Osteoblast (primary cell): ENCODE data around the gene AFF1. TPM values are rescaled to one million over a fixed set of nuclear protein-coding genes. Genes with fewer than 3 reads are reported as not detected.
A peak's percentile ranks its signal among the peaks of the same experiment; 100 is the strongest.

Experiments
- DNase-seq: peaks from one replicate; pipeline ENCODE4 v3.0.0; 2011; ENCODE audit warnings: low spot score, mixed read lengths; ENCODE audit not compliant: insufficient read length; ENCODE audit errors: missing footprints
- H2AFZ ChIP-seq: 2 replicates; pipeline ENCODE4 v1.6.0; 2011; ENCODE audit warnings: mild to moderate bottlenecking, low read length
- H3K27ac ChIP-seq: 2 replicates; pipeline ENCODE4 v1.5.1; 2011; ENCODE audit warnings: mild to moderate bottlenecking, low read depth, low read length, moderate library complexity
- H3K27me3 ChIP-seq: 2 replicates; pipeline ENCODE4 v1.6.0; 2012; ENCODE audit warnings: mild to moderate bottlenecking, control low read depth, inconsistent platforms, low read length, moderate library complexity; ENCODE audit not compliant: insufficient read depth
- H3K36me3 ChIP-seq: 2 replicates; pipeline ENCODE4 v1.5.1; 2011; ENCODE audit warnings: mild to moderate bottlenecking, low read length, control low read depth, moderate library complexity; ENCODE audit not compliant: insufficient read depth
- H3K4me1 ChIP-seq: 2 replicates; pipeline ENCODE4 v1.5.1; 2011; ENCODE audit warnings: mild to moderate bottlenecking, low read length, control low read depth, moderate library complexity; ENCODE audit not compliant: insufficient read depth
- H3K4me2 ChIP-seq: 2 replicates; pipeline ENCODE4 v1.6.0; 2011; ENCODE audit warnings: mild to moderate bottlenecking, low read length; ENCODE audit not compliant: insufficient read depth
- H3K4me3 ChIP-seq: fragments of 200-600 bp; sonication (generic); 3 replicates; pipeline ENCODE4 v1.5.1; 2012; ENCODE audit warnings: mild to moderate bottlenecking, low read length, inconsistent platforms; ENCODE audit not compliant: insufficient read depth
- H3K79me2 ChIP-seq: 2 replicates; pipeline ENCODE4 v1.6.0; 2012; ENCODE audit warnings: mild to moderate bottlenecking, low read length, control low read depth, inconsistent platforms; ENCODE audit not compliant: insufficient read depth
- H3K9me3 ChIP-seq: 2 replicates; pipeline ENCODE4 v1.5.1; 2011; ENCODE audit warnings: low read depth, low read length, control low read depth
- H4K20me1 ChIP-seq: 2 replicates; pipeline ENCODE4 v1.6.0; 2012; ENCODE audit warnings: mild to moderate bottlenecking, low read length, control low read depth; ENCODE audit not compliant: insufficient read depth
- CTCF ChIP-seq: IDR thresholded peaks from 2 replicates; pipeline ENCODE4 v1.5.1; 2011; ENCODE audit warnings: mild to moderate bottlenecking, low read depth, low read length, moderate library complexity; ENCODE audit errors: extremely low read depth
- total RNA-seq: library from RNA; depleted of rRNA; stranded (reverse); fragments of >200 nt; gene quantifications from 2 replicates; pipeline ENCODE4 v1.2.3, GENCODE V29; 2012

The AFF1 gene
- total RNA-seq, 1 donor, result 19.5 TPM

GRCh38 chr4:87055311-87055710 lies 120.5 kb downstream of the AFF1 start:
- peaks cover 26% of the 10 kb centered on the region for H3K4me1 ChIP-seq

GRCh38 chr4:87056881-87057280 lies 122.1 kb downstream of the AFF1 start:
- DNase-seq, result no peak
- H3K4me2 ChIP-seq, result no peak overlapping the region
- no peaks in the 10 kb centered on the region for H3K9me3 ChIP-seq
- peaks cover 52% of the 10 kb centered on the region for H3K79me2 ChIP-seq
- peaks cover 18% of the 10 kb centered on the region for H4K20me1 ChIP-seq
- H2AFZ ChIP-seq, result no peak overlapping the region
- no peaks in the 10 kb centered on the region for H3K27me3 ChIP-seq
- H3K4me3 ChIP-seq, result no peak overlapping the region
- no peak overlapping the region for H3K27ac ChIP-seq
- H3K4me1 ChIP-seq, result peaks cover 29% of the 10 kb centered on the region
- TF ChIP-seq CTCF, result no peak
- H3K36me3 ChIP-seq, result no peaks in the 10 kb centered on the region

More at GRCh38 chr4:87055311-87055710, 120.5 kb downstream of the AFF1 start:
- Histone ChIP-seq H3K9me3 (no peaks in the 10 kb centered on the region), H2AFZ (no peak overlapping the region), H3K4me2 (no peak overlapping the region), H3K79me2 (peaks cover 58% of the 10 kb centered on the region), H3K36me3 (no peaks in the 10 kb centered on the region), H4K20me1 (peaks cover 13% of the 10 kb centered on the region), H3K4me3 (no peak overlapping the region), H3K27me3 (no peaks in the 10 kb centered on the region), H3K27ac (no peak overlapping the region)
- no peak for TF ChIP-seq CTCF
- DNase-seq, result peak; percentile 71

GRCh38 chr4:87057835-87058355 lies 123.1 kb downstream of the AFF1 start:
- peak overlapping the region; percentile 41 for H3K4me2 ChIP-seq
- H3K27me3 ChIP-seq, result no peaks in the 10 kb centered on the region
- TF ChIP-seq CTCF, result no peak
- H3K9me3 ChIP-seq, result no peaks in the 10 kb centered on the region
- H3K27ac ChIP-seq, result peak overlapping the region; percentile 53
- H2AFZ ChIP-seq, result no peak overlapping the region
- H4K20me1 ChIP-seq, result peaks cover 20% of the 10 kb centered on the region
- H3K4me3 ChIP-seq, result no peak overlapping the region
- peaks cover 29% of the 10 kb centered on the region for H3K4me1 ChIP-seq
- H3K79me2 ChIP-seq, result peaks cover 45% of the 10 kb centered on the region
- no peaks in the 10 kb centered on the region for H3K36me3 ChIP-seq
- peak; percentile 63 for DNase-seq

GRCh38 chr4:87058356-87059073 lies 123.7 kb downstream of the AFF1 start:
- peaks cover 19% of the 10 kb centered on the region for H4K20me1 ChIP-seq
- peaks cover 29% of the 10 kb centered on the region for H3K4me1 ChIP-seq
- peak; percentile 17 for TF ChIP-seq CTCF
- H3K27ac ChIP-seq, result peak overlapping the region; percentile 53
- H3K27me3 ChIP-seq, result no peaks in the 10 kb centered on the region
- H2AFZ ChIP-seq, result no peak overlapping the region
- H3K36me3 ChIP-seq, result no peaks in the 10 kb centered on the region
- peaks cover 42% of the 10 kb centered on the region for H3K79me2 ChIP-seq
- no peaks in the 10 kb centered on the region for H3K9me3 ChIP-seq
- DNase-seq, result no peak
- H3K4me2 ChIP-seq, result peak overlapping the region; percentile 41
- no peak overlapping the region for H3K4me3 ChIP-seq
